Thymus (tissue), 11 donors: Measurements from ENCODE around the gene MYRIP. TPM values are rescaled to one million over a fixed set of nuclear protein-coding genes. Genes with fewer than 3 reads are reported as not detected.

Experiments used
- DNase-seq, 9 donors: peaks; one replicate each; pipeline ENCODE4 v3.0.0-alpha.2; 2013; ENCODE audit warnings: low spot score in 9 of 9, low read depth in 6 of 9, missing footprints in 1 of 9
- H3K27ac ChIP-seq, 2 donors: one replicate each; pipeline ENCODE4 v1.5.1; 2013; ENCODE audit warnings: control low read depth in 1 of 2, low read depth in 1 of 2, low read length in 1 of 2, mild to moderate bottlenecking in 1 of 2, moderate library complexity in 1 of 2
- H3K27me3 ChIP-seq, 2 donors: one replicate each; pipeline ENCODE4 v1.5.1; 2013; ENCODE audit warnings: low read length in 1 of 2; ENCODE audit not compliant: control insufficient read depth in 2 of 2, insufficient read depth in 1 of 2
- H3K36me3 ChIP-seq, 2 donors: one replicate each; pipeline ENCODE4 v1.5.1; 2013; ENCODE audit warnings: low read length in 1 of 2, mild to moderate bottlenecking in 1 of 2, moderate library complexity in 1 of 2; ENCODE audit not compliant: control insufficient read depth in 2 of 2, insufficient read depth in 2 of 2
- H3K4me1 ChIP-seq, 2 donors: one replicate each; pipeline ENCODE4 v1.5.1; 2013; ENCODE audit warnings: low read length in 2 of 2; ENCODE audit not compliant: control insufficient read depth in 2 of 2, insufficient read depth in 2 of 2
- H3K4me3 ChIP-seq, 2 donors: one replicate each; pipeline ENCODE4 v1.5.1; 2013; ENCODE audit warnings: low read length in 2 of 2, control low read depth in 1 of 2, mild to moderate bottlenecking in 1 of 2
- H3K9me3 ChIP-seq, 2 donors: one replicate each; pipeline ENCODE4 v1.5.1; 2013; ENCODE audit warnings: low read length in 1 of 2, mild to moderate bottlenecking in 1 of 2; ENCODE audit not compliant: control insufficient read depth in 2 of 2, insufficient read depth in 1 of 2
- WGBS: extraction: QIAGEN DNeasy Blood & Tissue Kit; methylation state at CpG from one replicate; pipeline ENCODE4 v1.1.7; 2013; 5-methylcytosine and 5-hydroxymethylcytosine counted together
- polyA plus RNA-seq: library from polyadenylated mRNA; stranded (reverse); fragments of 200-250 nt; gene quantifications from one replicate; pipeline ENCODE4 v1.2.3, GENCODE V29; 2013
- total RNA-seq: library from RNA; stranded (reverse); fragments of 120-200 nt; gene quantifications from one replicate; pipeline ENCODE4 v1.2.4, GENCODE V29; 2013
- donor health status: healthy.

The MYRIP gene
- total and polyA plus RNA-seq, 2 donors = 0.28 to 1.6 TPM

DNA sequence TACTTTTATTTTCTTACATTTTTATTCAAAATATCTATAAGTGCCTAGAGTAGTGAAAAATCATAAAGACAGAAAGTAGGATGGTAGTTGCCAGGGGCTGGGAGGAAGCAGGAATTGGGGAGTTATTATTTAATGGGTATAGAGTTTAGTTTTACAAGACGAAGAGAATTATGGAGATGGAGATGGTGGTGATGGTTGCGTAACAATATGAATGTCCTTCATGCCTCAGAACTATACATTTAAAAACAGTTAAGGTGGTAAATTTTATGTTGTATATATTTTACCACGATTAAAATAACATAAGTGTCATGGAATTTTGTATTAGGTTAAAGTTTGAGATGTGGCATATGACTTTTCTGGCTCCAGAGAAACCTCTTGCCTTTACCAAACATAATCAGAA is 171.4 kb downstream of the MYRIP start:
- Histone ChIP-seq H3K9me3 (no peaks in the 10 kb centered on the region), H3K27me3 (no peaks in the 10 kb centered on the region), H3K36me3 (no peaks in the 10 kb centered on the region), H3K4me1 (no peaks in the 10 kb centered on the region), H3K27ac (no peak overlapping the region), H3K4me3 (no peak overlapping the region)
- no peak for DNase-seq
- 94% methylated on average over 3 of the region's 3 CpGs for WGBS

DNA sequence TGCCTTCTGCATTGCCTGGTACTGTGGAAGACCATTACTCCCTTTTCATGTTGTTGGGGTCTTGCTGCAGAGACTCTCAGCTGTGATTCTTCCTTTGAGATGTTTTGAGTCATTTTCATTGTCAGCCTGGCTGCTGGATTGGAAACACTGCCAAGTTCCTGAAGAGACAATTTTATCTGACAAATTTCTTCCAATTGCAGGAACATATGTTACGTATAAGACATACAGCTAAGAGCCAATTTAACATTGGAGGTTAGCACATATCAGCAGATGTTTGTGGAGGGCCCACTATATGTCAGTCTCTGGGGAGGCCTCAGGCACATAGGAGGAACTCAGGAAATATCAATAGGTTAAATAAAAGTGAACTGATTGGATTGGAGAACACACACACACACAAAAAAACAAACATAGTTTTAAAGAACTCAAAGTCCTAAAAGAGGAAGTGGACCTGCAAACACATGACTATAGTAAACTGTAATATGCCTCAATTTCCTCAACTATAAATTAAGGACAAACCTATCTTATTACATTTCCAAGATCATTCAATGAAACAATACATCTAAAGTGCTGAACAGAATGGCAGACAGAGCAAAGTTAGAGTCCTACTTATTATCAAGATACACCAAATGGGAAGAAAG is 172.3 kb downstream of the MYRIP start:
- Histone ChIP-seq H3K4me1 (no peaks in the 10 kb centered on the region), H3K36me3 (no peaks in the 10 kb centered on the region), H3K9me3 (no peaks in the 10 kb centered on the region), H3K27me3 (no peaks in the 10 kb centered on the region), H3K27ac (no peak overlapping the region), H3K4me3 (no peak overlapping the region)
- DNase-seq = no peak
- 92% methylated on average over 1 of the region's 1 CpG for WGBS

DNA sequence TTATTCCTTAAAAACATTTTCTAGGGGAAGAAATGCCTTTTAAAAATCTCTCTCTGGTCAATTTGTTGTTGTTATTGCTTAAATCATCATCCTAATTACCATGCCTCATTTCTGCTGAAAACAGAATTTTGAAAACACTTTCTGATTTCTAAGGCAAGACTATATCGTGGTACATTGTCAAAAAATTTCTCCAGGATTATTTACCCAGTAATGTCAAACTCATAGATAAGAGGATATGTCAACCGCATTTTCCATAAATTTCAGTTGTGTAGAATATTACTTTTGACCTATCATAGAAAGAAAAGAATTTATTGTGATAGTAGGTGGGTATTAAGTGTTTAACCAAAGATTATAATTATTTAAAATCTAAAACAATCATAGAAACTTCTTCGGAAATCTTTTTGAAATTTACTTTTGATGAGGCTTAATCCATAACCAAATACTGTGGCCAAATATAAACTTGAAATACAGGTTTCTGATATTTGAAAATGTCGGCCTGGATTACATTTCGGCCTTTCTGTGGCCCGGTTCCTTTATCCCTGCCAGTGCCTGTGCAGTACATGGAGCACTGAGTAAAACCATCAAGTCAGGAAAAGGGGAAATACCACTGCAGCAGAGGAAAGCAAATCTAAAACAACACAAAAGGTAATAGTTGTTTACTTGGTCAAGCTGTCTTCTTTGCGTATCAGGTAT is 173.4 kb downstream of the MYRIP start:
- 96% methylated on average over 7 of the region's 7 CpGs for WGBS
- Histone ChIP-seq H3K9me3 (no peaks in the 10 kb centered on the region), H3K4me3 (no peak overlapping the region), H3K36me3 (no peaks in the 10 kb centered on the region), H3K27ac (no peak overlapping the region), H3K27me3 (no peaks in the 10 kb centered on the region), H3K4me1 (no peaks in the 10 kb centered on the region)
- DNase-seq = no peak

DNA sequence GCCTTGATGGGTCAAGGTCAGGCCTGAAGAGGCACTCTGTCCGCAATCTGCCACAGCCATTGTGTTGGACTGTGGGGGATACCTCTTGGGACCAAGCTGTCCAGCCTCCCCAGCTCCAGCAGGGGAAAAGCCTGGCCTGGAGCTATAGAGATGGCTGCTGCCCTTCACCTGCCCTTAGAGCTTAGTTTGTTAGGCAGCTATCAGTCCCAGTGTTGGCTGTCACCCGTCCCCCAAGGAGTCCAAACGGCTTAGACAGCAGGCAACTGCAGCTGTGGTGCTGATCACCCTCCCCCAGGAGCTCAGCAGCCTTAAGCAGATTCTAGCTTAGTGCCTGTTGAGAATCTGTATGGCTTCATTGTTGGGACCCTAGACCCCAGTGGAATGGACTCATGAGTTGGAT is 180.3 kb downstream of the MYRIP start:
- H3K36me3 ChIP-seq = no peaks in the 10 kb centered on the region
- no peak overlapping the region for H3K27ac ChIP-seq
- no peak overlapping the region for H3K4me3 ChIP-seq
- WGBS = 91% methylated on average over 3 of the region's 3 CpGs
- no peak for DNase-seq
- peaks cover 0 to 4% of the 10 kb centered on the region in 2 donors for H3K9me3 ChIP-seq
- H3K27me3 ChIP-seq = no peaks in the 10 kb centered on the region
- no peaks in the 10 kb centered on the region for H3K4me1 ChIP-seq

DNA sequence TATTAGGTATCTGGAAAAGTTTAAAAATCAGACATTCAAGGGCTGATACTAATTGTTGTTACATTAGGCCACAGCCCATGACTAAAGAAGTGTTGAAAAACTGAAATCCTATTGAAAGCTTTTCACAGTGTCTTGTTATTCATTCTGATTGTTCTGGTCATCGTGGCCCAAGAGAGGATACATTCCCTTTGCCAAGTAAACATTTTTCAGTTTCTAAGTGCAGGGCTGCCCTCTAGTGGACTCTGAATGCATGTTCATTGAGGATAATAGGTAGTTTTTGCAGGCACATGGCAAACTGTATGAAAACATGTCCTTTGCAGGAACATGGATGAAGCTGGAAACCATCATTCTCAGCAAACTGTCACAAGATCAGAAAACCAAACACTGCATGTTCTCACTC is 181.1 kb downstream of the MYRIP start:
- Histone ChIP-seq H3K4me3 (no peak overlapping the region), H3K27ac (no peak overlapping the region), H3K4me1 (no peaks in the 10 kb centered on the region), H3K9me3 (peaks cover 0 to 4% of the 10 kb centered on the region in 2 donors), H3K27me3 (no peaks in the 10 kb centered on the region), H3K36me3 (no peaks in the 10 kb centered on the region)
- peak in 5 of 9 donors; percentile 4 to 24 (median 13) for DNase-seq
- 81% methylated on average over 1 of the region's 1 CpG for WGBS

DNA sequence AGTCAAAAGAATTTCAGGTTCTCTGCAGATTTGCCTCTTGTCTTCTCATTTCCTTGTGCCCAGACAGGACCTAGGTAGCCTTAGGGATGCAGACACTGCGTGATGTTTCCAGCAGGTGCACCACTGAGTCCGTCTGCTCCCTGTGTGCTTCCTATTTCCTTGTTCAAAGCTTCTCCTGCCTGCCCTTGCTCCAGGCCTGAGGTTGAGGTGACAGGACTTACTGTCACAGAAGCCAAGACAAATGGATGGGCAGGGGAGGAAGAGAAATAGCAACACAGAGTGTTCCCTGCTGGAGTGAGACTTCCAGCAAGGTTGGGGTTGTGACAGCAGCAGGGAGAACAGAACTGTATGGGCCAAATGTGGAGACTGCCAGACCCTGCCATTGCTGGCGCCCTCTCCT is 199.4 kb downstream of the MYRIP start:
- no peak overlapping the region for H3K27ac ChIP-seq
- no peaks in the 10 kb centered on the region for H3K9me3 ChIP-seq
- no peak for DNase-seq
- H3K36me3 ChIP-seq = no peaks in the 10 kb centered on the region
- no peak overlapping the region for H3K4me3 ChIP-seq
- no peaks in the 10 kb centered on the region for H3K27me3 ChIP-seq
- H3K4me1 ChIP-seq = no peaks in the 10 kb centered on the region
- WGBS = 95% methylated on average over 3 of the region's 3 CpGs

DNA sequence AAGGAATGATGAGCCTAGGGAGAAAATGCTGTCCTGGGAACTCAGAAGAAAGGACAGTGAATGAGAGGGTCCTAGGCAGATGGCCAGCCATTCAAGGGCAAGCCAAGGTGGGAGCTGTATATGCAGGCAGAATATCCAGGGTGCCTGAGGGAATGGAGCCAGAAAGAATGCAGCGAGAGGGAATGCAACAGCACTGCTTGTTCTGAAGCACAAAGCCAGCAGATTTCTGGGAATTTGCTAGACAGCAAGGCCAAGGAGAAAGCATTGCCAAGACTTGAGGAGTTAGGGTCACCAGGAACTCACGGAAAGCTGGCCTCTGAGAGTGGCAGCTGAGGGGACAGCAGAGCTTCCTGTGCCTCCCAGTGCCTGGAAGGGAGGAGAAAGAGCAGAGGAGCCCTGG is 200.6 kb downstream of the MYRIP start:
- no peaks in the 10 kb centered on the region for H3K9me3 ChIP-seq
- H3K4me1 ChIP-seq = no peaks in the 10 kb centered on the region
- H3K27ac ChIP-seq = no peak overlapping the region
- DNase-seq = no peak
- no peak overlapping the region for H3K4me3 ChIP-seq
- no peaks in the 10 kb centered on the region for H3K36me3 ChIP-seq
- no peaks in the 10 kb centered on the region for H3K27me3 ChIP-seq
- 93% methylated on average over 2 of the region's 2 CpGs for WGBS

DNA sequence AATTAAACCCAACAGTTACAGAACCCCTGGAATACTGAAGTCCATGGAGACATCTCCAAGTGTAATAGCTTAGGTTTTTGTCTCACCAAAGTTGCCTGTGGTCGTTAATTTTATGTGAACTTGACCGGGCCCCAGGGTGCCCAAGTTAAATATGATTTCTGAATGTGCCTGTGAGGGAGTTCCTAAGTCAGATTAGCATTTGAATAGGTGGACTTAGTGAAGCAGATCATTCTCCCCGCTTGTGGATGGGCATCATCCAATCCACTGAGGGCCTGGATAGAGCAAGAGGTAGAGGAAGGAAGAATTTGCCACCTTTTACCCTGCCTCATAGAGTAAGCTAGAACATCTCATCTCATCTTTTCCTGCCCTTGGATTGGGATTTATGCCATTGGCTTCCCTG is 203.0 kb downstream of the MYRIP start:
- 93% methylated on average over 3 of the region's 3 CpGs for WGBS

DNA sequence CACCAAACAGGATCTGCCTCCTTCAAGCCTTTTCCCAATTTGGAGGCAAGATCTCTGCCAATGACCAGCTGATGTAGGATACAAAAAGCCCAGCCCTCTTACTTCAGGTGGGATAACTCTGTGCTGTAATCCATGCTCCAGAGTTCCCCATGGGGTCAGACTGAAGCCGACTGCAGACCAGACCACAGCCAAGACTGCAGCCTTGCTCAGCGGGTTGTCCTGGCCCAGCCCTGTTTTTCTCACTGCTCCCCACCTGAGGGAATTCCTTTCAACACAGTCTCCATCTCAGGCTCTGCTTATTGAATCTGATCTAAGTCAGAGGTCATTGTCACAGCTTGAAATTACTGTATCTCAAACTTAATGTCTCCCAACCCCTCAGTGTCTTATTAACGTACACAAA is 207.0 kb downstream of the MYRIP start:
- no peak overlapping the region for H3K4me3 ChIP-seq
- H3K36me3 ChIP-seq = no peaks in the 10 kb centered on the region
- no peaks in the 10 kb centered on the region for H3K27me3 ChIP-seq
- no peak for DNase-seq
- no peak overlapping the region for H3K27ac ChIP-seq
- no peaks in the 10 kb centered on the region for H3K9me3 ChIP-seq
- WGBS = 93% methylated on average over 3 of the region's 3 CpGs
- H3K4me1 ChIP-seq = no peaks in the 10 kb centered on the region

More for the DNA sequence above, 203.0 kb downstream of the MYRIP start:
- no peaks in the 10 kb centered on the region for H3K27me3 ChIP-seq
- H3K4me3 ChIP-seq = no peak overlapping the region
- no peaks in the 10 kb centered on the region for H3K9me3 ChIP-seq
- no peak for DNase-seq
- H3K4me1 ChIP-seq = no peaks in the 10 kb centered on the region
- H3K36me3 ChIP-seq = no peaks in the 10 kb centered on the region
- no peak overlapping the region for H3K27ac ChIP-seq
